Sigmoid colon (tissue), 7 donors: Measurements from ENCODE around the gene PEPD. TPM values are rescaled to one million over a fixed set of nuclear protein-coding genes. Genes with fewer than 3 reads are reported as not detected.

Experiments
- DNase-seq: peaks from one replicate; pipeline ENCODE4 v3.0.0-alpha.2; 2019
- H3K27ac ChIP-seq, 4 donors: fragments of 200-600 bp; sonication (generic); one replicate each; pipeline ENCODE4 v1.5.1; 2016 to 2019; ENCODE audit warnings: mild to moderate bottlenecking in 1 of 4
- H3K27me3 ChIP-seq, 3 donors: fragments of 200-600 bp; sonication (generic); one replicate each; pipeline ENCODE4 v1.5.1; 2019; ENCODE audit warnings: mild to moderate bottlenecking in 1 of 3
- H3K36me3 ChIP-seq, 4 donors: fragments of 200-600 bp; sonication (generic); one replicate each; pipeline ENCODE4 v1.5.1; 2016 to 2019
- H3K4me1 ChIP-seq, 4 donors: fragments of 200-600 bp; sonication (generic); one replicate each; pipeline ENCODE4 v1.5.1; 2017 to 2019
- H3K4me3 ChIP-seq, 4 donors: fragments of 200-600 bp; sonication (generic); one replicate each; pipeline ENCODE4 v1.5.1; 2017 to 2019; ENCODE audit warnings: mild to moderate bottlenecking in 2 of 4, moderate library complexity in 1 of 4
- H3K9me3 ChIP-seq, 4 donors: fragments of 200-600 bp in 3 of 4; sonication (generic) in 3 of 4; one replicate each; pipeline versions ENCODE4 v1.5.1 to v1.6.1; 2013 to 2019
- CTCF ChIP-seq, 4 experiments: fragments of 450-650 bp in 3 of 4; fragments of 200-600 bp in 1 of 4; IDR thresholded peaks; one replicate each; pipeline ENCODE4 v1.5.1; 2016 to 2019; ENCODE audit warnings: antibody characterized with exemption in 4 of 4, mild to moderate bottlenecking in 3 of 4, moderate library complexity in 2 of 4
- EP300 ChIP-seq, 4 donors: sonication (generic); formaldehyde crosslinking; IDR thresholded peaks; one replicate each; pipeline ENCODE4 v1.6.1; 2017; ENCODE audit warnings: antibody characterized with exemption in 4 of 4
- POLR2A ChIP-seq, 2 donors: fragments of 450-650 bp; IDR thresholded peaks; one replicate each; pipeline ENCODE4 v1.6.1; 2016; ENCODE audit warnings: antibody characterized with exemption in 2 of 2, mild to moderate bottlenecking in 2 of 2, moderate library complexity in 2 of 2
- POLR2AphosphoS5 ChIP-seq, 4 donors: sonication (generic); formaldehyde crosslinking; IDR thresholded peaks; one replicate each; pipeline ENCODE4 v1.6.1; 2017; ENCODE audit warnings: antibody characterized with exemption in 4 of 4
- WGBS, 2 donors: extraction: QIAGEN DNeasy Blood & Tissue Kit; methylation state at CpG; one replicate each; pipeline ENCODE4 v1.1.7; 2013; 5-methylcytosine and 5-hydroxymethylcytosine counted together
- intact Hi-C: fragments of 100-400 bp; cut with DNase I; formaldehyde crosslinking; loops from one replicate; pipeline ENCODE4 v1.15.1; 2023
- polyA plus RNA-seq, 3 donors: library from polyadenylated mRNA; stranded (reverse); fragments of 200-250 nt; gene quantifications; one replicate each; pipeline ENCODE4 v1.2.3, GENCODE V29; 2013
- total RNA-seq, 4 donors: library from RNA; depleted of rRNA; stranded (reverse); fragments of >200 nt; gene quantifications; one replicate each; pipeline ENCODE4 v1.1.0, GENCODE V29; 2016
- donor health status: healthy with polysubstance abuse.
- donor health status: Bipolar disorder and iron deficiency.
- donor health status: healthy.

Gene PEPD
- total and polyA plus RNA-seq, 7 donors, result 50.0 to 187 (median 67.8) TPM

DNA sequence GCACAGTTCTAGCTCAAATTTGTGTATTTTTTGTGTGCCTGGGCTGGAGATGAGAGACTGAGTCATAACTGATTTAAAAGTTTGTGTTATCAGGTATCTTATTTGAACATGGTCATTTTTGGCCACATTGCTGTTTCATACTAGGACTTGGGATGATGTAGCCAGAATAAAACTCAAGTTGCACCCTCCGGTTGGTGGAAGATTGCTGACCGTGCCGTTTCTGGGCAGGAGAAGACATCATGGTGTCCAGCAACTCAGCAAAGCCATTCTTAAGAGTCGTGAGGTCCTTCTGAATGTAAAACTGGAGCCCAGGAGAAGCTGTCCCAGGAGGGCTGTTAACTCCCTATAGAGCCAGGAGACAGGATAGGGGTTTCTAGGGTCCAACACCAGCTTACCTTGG, 140.5 kb downstream of the PEPD start:
- no peak for TF ChIP-seq POLR2AphosphoS5 (IDR thresholded peaks at IDR 0.05)
- no peak for TF ChIP-seq EP300 (IDR thresholded peaks at IDR 0.05)
- TF ChIP-seq CTCF (IDR thresholded peaks at IDR 0.05), result no peak
- TF ChIP-seq POLR2A (IDR thresholded peaks at IDR 0.05), result no peak
- intact Hi-C loops, result no loop called here
- 86 to 96% methylated on average over 4 of the region's 4 CpGs for WGBS, 2 donors
- Histone ChIP-seq H3K27me3 (no peaks in the 10 kb centered on the region), H3K9me3 (no peaks in the 10 kb centered on the region), H3K4me1 (peaks cover 0 to 26% (median 12%) of the 10 kb centered on the region in 4 donors), H3K36me3 (peaks cover 0 to 17% (median 3%) of the 10 kb centered on the region in 4 donors), H3K4me3 (no peak overlapping the region), H3K27ac (no peak overlapping the region)
- peak; percentile 17 for DNase-seq

- no peak overlapping the region for H3K4me3 ChIP-seq
- no peak for DNase-seq
- peaks cover 0 to 11% (median 3%) of the 10 kb centered on the region in 4 donors for H3K36me3 ChIP-seq
- TF ChIP-seq POLR2AphosphoS5 (IDR thresholded peaks at IDR 0.05) (no peak), POLR2A (IDR thresholded peaks at IDR 0.05) (no peak), EP300 (IDR thresholded peaks at IDR 0.05) (no peak)
- WGBS, 2 donors, result 96% methylated on average over 16 of the region's 16 CpGs
- H3K27ac ChIP-seq, result no peak overlapping the region
- no peaks in the 10 kb centered on the region for H3K9me3 ChIP-seq
- H3K4me1 ChIP-seq, result peaks cover 0 to 44% (median 29%) of the 10 kb centered on the region in 4 donors
- intact Hi-C loops, result no loop called here
- H3K27me3 ChIP-seq, result no peaks in the 10 kb centered on the region
Measured at GRCh38 chr19:33379151-33379829, 142.3 kb downstream of the PEPD start.

DNA sequence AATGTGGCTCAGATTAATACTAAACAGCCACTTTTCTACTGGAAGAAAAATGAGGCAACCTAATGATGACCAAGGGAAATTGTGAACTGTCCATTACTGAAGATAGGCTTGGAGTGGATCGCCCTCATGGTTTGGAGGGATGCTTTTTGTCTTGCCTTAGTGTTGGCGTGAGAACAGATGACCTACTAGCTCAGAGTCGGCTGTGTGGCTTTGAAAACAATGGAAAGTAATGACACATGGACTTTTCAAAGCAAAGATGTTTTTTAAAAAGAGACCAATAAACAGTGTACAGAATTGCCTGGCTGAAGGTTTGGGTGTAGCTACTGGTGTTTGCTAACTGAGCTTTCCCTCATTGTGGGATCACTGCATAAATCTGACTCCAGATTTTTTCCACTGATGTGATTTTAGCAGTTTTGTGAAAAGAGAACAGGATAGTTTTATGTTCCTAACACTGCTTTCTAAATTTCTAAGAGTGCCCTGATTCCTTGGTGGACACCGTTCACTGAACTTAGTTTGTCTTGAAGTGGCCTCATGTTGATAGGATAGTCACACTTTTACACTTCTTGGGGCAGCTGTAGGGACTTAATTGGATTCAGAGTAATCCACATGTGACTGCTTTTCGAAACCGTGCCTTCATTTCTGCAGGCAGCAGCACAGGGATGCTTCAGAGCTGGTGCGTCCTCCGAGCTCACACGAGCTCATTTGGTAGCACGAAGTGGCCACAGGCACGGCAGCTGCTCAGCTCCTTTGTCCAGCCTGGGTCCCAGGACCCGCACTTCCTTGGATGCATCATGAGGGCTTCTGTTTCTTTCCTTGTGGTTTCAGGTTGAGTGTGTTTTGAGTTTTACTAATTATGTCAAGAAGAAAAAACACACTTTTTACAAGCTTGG, 143.8 kb downstream of the PEPD start:
- Histone ChIP-seq H3K27ac (peak overlapping the region in 2 of 4 donors; percentile 7 to 67), H3K9me3 (no peaks in the 10 kb centered on the region), H3K4me3 (no peak overlapping the region), H3K27me3 (no peaks in the 10 kb centered on the region), H3K4me1 (peaks cover 0 to 45% (median 32%) of the 10 kb centered on the region in 4 donors), H3K36me3 (peaks cover 0 to 11% (median 3%) of the 10 kb centered on the region in 4 donors)
- intact Hi-C loops, result no loop called here
- peak; percentile 25 for DNase-seq
- no peak for TF ChIP-seq POLR2A (IDR thresholded peaks at IDR 0.05)
- no peak for TF ChIP-seq POLR2AphosphoS5 (IDR thresholded peaks at IDR 0.05)
- no peak for TF ChIP-seq EP300 (IDR thresholded peaks at IDR 0.05)
- TF ChIP-seq CTCF (IDR thresholded peaks at IDR 0.05), result no peak
- 85% methylated on average over 12 of the region's 12 CpGs for WGBS, 2 donors

- Histone ChIP-seq H3K4me3 (no peak overlapping the region), H3K9me3 (no peaks in the 10 kb centered on the region), H3K36me3 (peaks cover 0 to 11% (median 3%) of the 10 kb centered on the region in 4 donors), H3K27me3 (no peaks in the 10 kb centered on the region), H3K4me1 (peaks cover 0 to 45% (median 32%) of the 10 kb centered on the region in 4 donors), H3K27ac (peak overlapping the region; percentile 7 to 96 (median 51))
- no peak for TF ChIP-seq POLR2AphosphoS5 (IDR thresholded peaks at IDR 0.05)
- no peak for TF ChIP-seq POLR2A (IDR thresholded peaks at IDR 0.05)
- no peak for TF ChIP-seq CTCF (IDR thresholded peaks at IDR 0.05)
- TF ChIP-seq EP300 (IDR thresholded peaks at IDR 0.05), result no peak
- intact Hi-C loops, result no loop called here
- WGBS, 2 donors, result 24 to 64% methylated on average over 7 of the region's 7 CpGs
- peak; percentile 28 for DNase-seq
Measured at GRCh38 chr19:33376941-33377557, 144.5 kb downstream of the PEPD start.
